ENCODE data around the gene ICA1.

Gene ICA1

DNA sequence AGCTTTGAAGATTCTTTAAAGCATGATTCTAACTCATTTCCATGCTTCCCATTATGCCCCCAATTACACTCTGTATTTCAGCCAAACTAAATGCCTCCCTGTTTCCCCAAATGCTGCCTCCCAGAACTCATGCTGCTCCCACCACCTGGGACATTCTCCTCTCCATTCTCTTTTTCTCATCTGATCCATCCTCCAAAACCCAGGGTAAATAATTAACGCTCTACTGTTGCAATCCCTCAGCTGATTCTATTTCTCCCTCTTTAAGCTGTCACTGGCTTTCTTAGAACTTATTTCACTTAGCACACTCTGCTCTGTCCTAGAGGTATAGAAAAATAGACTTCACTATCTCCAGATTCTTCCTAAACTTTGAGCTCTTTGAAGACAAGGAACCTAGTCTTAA, 104.7 kb downstream of the ICA1 start:
- no peak for DNase-seq

- no peak for DNase-seq
These were observed 106.1 kb downstream of the ICA1 start for GRCh38 chr7:8155836-8156235.

DNA sequence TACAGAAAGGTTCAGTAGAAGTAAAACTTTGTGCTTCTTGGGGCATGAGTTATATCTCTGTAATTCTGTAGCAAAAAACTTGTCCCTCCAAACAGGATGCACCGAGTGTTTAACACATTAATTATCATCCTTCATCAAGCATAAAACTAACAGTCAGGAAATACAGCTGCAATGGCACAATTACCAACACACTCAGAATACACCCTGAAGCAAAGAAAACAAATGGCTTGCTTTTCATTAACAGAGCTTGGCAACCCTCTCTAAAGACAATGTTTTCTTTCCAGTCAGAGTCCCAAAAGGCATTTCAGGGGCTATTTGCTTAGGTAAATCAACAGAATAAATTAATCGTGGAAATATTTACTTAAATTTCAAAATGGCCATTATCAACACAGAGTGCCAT, 107.7 kb downstream of the ICA1 start:
- no peak for DNase-seq

DNA sequence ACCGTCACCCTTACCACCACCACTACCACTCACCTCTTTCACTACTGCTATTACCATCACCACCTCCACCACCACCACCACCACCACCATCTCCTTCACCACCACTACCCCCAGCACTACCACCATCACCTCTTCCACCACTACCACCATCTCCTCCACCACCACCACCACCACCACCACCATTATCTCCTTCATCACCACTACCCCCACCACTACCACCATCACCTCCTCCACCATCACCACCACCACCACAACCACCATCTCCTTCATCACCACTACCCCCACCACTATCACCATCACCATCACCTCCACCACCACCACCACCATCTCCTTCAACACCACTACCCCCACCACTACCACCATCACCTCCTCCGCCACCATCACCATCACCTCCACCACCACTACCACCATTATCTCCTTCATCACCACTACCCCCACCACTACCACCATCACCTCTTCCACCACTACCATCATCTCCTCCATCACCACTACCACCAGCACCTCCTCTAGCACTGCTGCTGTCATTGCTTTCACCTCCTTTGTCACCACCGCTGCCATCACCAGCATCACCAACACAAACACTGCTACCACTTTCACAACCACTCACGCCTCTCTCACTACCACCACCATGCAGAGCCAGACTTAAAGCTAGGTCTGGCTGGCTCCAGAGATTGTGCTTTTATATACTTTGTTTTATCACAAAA, 109.3 kb downstream of the ICA1 start:
- DNase-seq = no peak

- DNase-seq = no peak
These were observed 110.7 kb downstream of the ICA1 start for GRCh38 chr7:8151161-8151725.

DNA sequence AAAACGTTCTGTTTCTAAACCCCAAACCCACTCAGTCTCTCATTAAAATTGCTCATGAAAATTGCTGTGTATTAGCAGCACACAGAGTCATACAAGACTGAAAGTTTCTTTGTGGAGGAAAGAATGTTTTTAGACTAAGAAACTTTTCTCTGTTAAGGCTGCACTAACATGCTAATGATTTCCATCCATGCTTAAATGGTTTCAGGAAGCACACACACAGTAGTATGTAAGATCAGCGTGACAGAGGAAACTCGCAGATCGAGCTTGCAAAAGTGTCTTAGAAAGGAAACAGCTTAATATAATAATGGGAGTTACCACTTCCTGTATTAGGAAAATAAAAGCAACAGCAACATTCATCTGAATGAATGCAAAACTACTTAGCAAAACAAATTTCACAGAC, 112.7 kb downstream of the ICA1 start:
- no peak for DNase-seq

GRCh38 chr7:8147760-8148463, 114.1 kb downstream of the ICA1 start:
- no peak for DNase-seq

DNA sequence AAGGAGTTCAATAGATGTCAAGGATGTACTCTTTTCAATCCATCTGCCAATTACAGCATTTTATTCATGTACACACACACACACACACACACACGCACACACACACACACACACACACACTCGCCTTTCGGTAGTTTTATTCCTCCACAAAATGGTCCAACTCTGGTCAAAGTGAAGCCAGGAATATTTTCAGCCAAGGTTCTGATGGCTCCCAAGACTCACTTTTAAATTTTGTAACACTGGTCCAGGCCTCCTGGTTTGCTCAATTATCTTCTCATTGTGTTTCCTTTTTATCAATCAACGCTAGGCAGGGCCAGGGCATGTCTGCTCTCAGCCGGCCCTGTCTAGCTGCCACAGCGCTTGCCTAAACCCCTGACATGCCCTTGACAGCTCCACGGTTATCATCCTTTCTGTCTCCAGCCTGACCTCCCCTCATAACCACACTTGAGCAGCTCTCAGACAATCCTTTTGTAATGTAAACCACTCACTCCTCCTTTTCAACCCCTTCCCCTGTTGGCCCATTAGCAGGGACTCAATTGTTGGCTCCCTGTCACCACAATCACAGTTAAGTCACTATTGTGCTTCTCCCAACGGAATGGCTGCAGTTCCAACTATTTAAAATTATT, 115.1 kb downstream of the ICA1 start:
- no peak for DNase-seq

DNA sequence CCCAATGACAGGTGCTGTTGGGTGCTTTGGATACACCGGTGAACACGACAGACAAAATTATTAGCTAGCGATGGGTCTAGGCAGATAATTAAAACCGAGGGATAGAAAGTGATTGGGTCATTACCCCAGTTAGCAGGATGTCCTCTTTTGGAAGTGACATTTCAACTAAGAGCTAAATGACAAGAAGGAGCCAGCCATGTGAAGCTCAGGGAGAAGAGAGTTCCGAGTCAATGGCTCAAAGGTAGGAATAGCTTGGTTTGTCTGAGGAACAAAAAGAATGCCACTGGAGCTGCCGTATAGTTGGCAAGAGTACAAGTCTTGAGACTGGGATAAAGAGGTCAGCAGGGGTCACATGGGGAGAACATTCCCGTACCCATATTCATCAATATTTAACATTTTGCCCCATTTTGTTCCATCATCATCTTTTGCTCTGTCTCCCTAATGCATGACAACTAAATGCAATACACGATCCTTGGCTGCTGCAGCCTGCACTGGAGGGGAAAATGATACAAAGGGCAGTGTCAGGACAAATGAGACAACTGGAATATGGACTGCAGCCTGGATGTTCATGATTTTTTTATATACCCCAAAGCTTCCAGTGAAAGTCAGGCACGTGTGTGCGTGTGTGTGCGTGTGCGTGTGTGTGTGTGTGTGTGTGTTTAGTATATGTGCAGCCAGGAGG, 115.7 kb downstream of the ICA1 start:
- no peak for DNase-seq

GRCh38 chr7:8144856-8145255, 117.1 kb downstream of the ICA1 start:
- DNase-seq = no peak

GRCh38 chr7:8143151-8143874, 118.7 kb downstream of the ICA1 start:
- no peak for DNase-seq

DNA sequence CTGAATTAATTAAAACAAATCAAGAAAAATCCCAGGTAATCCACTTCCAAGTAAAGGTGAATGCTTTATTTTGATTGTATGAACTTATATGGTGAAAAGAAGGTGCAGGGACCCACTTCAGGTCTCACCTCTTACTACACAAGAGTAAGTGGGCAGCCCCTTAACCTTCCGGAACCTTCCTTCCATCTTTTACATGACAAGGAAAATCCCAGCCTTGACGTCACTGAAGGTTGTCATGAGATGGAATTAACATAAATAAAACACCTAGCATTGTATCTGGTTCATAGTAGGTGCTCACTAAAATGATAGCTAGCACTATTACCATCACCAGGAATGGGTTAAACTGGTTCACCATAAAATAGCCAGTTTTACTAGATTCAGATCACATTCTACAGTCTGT, 119.5 kb downstream of the ICA1 start:
- no peak for DNase-seq

- DNase-seq = no peak
These were observed 120.9 kb downstream of the ICA1 start for GRCh38 chr7:8141070-8141469.

- DNase-seq = no peak
These were observed 125.8 kb downstream of the ICA1 start for GRCh38 chr7:8136051-8136730.

DNA sequence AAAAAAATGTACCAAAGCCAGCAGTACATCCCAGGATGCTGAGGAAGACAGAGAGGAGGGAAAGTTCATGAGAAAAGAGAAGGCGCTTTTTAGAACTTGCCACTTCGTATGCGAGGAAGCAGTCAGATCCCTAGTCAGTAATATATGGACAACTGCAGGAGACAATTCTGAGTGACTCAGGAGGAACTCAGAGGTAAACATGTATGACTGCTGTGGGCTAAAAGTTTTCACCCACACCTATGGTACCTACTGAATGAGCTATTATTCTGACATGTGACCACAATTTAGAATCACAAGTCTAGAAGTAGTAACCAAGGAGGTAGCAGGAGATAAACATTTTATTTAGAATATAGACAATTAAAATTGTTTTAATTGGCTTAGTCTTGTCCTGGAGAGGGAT, 126.5 kb downstream of the ICA1 start:
- DNase-seq = no peak

DNA sequence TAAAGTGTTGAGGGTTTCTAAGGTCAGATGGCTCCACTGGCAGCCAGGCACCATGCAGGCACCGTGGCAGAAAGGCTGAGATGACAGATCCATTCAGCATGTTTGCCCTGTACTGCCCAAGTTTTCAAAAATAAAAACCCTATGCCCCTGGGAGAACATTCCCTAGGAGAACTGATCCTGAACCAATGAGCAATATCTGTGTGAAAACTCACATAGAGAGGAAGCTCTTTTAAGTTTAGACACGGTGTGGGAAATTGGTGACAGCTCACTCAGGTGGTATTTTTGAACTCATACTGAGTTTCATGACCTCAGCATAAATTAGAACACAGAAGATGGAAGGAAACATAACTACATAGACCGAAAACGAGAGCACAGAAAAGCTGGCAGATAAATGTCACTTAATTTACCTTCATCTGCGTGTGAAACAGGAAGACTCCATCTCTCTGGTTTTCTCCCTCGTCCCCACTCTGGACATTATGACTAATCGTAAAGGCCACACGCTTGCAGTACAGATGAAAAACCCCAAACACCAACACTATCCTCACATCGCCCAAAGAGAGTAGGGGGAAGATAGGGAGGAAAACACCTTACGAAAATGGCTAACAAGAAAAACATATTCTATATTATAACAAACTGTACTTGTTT, 127.8 kb downstream of the ICA1 start:
- no peak for DNase-seq

DNA sequence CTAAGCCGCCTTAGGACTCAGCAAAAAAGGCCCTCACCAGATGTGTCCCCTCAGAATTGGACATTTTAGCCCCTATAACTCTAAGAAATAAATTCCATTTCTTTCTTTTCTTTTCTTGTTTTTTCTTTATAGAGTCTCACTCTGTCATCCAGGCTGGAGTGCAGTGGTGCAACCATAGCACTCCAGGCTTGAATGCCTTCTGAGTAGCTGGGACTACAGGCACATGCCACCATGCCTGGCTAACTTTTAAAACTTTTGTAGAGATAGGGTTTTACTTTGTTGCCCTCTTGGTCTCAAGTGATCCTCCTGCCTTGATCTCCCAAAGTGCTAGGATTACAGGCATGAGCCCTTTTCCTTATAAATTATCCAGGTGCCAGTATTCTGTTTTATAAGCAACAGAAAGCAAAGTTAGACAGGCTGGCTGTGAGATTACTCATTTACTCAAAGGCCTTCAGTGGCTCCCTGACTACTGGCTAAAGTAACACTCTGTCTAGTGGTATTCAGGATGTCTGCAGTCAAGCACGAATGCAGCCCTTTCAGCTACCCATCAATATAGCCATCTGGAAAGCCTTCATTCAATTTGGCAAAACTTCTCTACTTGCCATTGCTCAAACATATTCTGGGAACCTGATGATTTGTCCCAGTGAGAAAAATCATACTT, 128.6 kb downstream of the ICA1 start:
- no peak for DNase-seq

GRCh38 chr7:8131694-8132605, 130.0 kb downstream of the ICA1 start:
- no peak for DNase-seq

GRCh38 chr7:8130663-8131062, 131.3 kb downstream of the ICA1 start:
- DNase-seq = no peak

GRCh38 chr7:8129318-8129659, 132.7 kb downstream of the ICA1 start:
- DNase-seq = no peak

Measured in activated CD4-positive, CD25-positive, alpha-beta regulatory T cell treated with anti-CD3 and anti-CD28 coated beads, Interleukin-2, amount 50 U/mL, for 72 hours (primary cell).